ENCODE measurements around the gene RAB10. TPM values are rescaled to one million over a fixed set of nuclear protein-coding genes. Genes with fewer than 3 reads are reported as not detected.

RAB10 gene
- polyA plus RNA-seq, 1 donor from 2014 or later: 169 TPM

- H2AFZ ChIP-seq (ENCODE audit: low read depth, low read length): no peak overlapping the region
Measured at GRCh38 chr2:26017464-26018183, 16.3 kb upstream of the RAB10 start.

More at GRCh38 chr2:26017464-26018183, 16.3 kb upstream of the RAB10 start:
- Histone ChIP-seq H3F3A (ENCODE audit: insufficient read depth, low read length, poor library complexity, severe bottlenecking) (no peaks in the 10 kb centered on the region), H3K36me3 (ENCODE audit: insufficient read depth, low read length) (no peaks in the 10 kb centered on the region), H3K4me2 (ENCODE audit: low read length) (no peak overlapping the region), H4K20me1 (ENCODE audit: insufficient read depth) (no peaks in the 10 kb centered on the region), H3K27ac (ENCODE audit: low read length) (no peak overlapping the region), H3K27me3 (ENCODE audit: insufficient read depth, low read depth, low read length) (no peaks in the 10 kb centered on the region), H3K9me2 (ENCODE audit: insufficient read depth, low read length) (no peaks in the 10 kb centered on the region), H3K4me3 (ENCODE audit: low read length) (no peak overlapping the region), H3K79me2 (replicated peaks; ENCODE audit: insufficient read depth, low read length) (no peaks in the 10 kb centered on the region), H3K9me3 (ENCODE audit: low read length) (no peaks in the 10 kb centered on the region), H3K9ac (ENCODE audit: low read length) (no peak overlapping the region)
- no peak for TF ChIP-seq REST (IDR thresholded peaks at IDR 0.05; ENCODE audit: borderline replicate concordance)
- TF ChIP-seq TAF1 (IDR thresholded peaks at IDR 0.05; ENCODE audit: low read depth): no peak
- no peak for TF ChIP-seq POLR2AphosphoS5 (IDR thresholded peaks at IDR 0.05)
- no peak for TF ChIP-seq RAD21 (conservative IDR thresholded peaks at IDR 0.05)
- no peak for TF ChIP-seq EP300 (conservative IDR thresholded peaks at IDR 0.05; ENCODE audit: poor library complexity, severe bottlenecking)
- TF ChIP-seq CTCF (IDR thresholded peaks at IDR 0.05; ENCODE audit: poor library complexity, severe bottlenecking): no peak
- no peak for TF ChIP-seq MXI1 (conservative IDR thresholded peaks at IDR 0.05; ENCODE audit: poor library complexity, severe bottlenecking)
- no peak for TF ChIP-seq EZH2 (IDR thresholded peaks at IDR 0.05; ENCODE audit: borderline replicate concordance, insufficient read depth, low read length, poor library complexity, severe bottlenecking)
